H9 (cell line): Measurements from ENCODE around the gene CCNB2. TPM values are rescaled to one million over a fixed set of nuclear protein-coding genes. Genes with fewer than 3 reads are reported as not detected.

ENCODE experiments used
- DNase-seq: peaks from one replicate; pipeline ENCODE4 v3.0.0-alpha.2; 2017
- H2AFZ ChIP-seq: one replicate; pipeline ENCODE4 v1.6.1; 2013; ENCODE audit warnings: mild to moderate bottlenecking, low read length, control low read depth, moderate library complexity
- H2AK5ac ChIP-seq: 2 replicates; pipeline ENCODE4 v1.6.1; 2013; ENCODE audit warnings: low read length, control low read depth, mixed read lengths; ENCODE audit not compliant: insufficient read length
- H2BK120ac ChIP-seq: one replicate; pipeline ENCODE4 v1.6.1; 2013; ENCODE audit warnings: low read depth, mild to moderate bottlenecking, low read length, control low read depth, inconsistent platforms; ENCODE audit not compliant: poor library complexity, severe bottlenecking
- H2BK12ac ChIP-seq: 2 replicates; pipeline ENCODE4 v1.6.1; 2013; ENCODE audit warnings: low read length, control low read depth, mixed read lengths, low read depth; ENCODE audit not compliant: insufficient read length
- H2BK15ac ChIP-seq: 2 replicates; pipeline ENCODE4 v1.6.1; 2013; ENCODE audit warnings: low read depth, low read length, control low read depth
- H2BK20ac ChIP-seq: one replicate; pipeline ENCODE4 v1.6.1; 2013; ENCODE audit warnings: low read depth, mild to moderate bottlenecking, low read length, control low read depth, inconsistent platforms; ENCODE audit not compliant: poor library complexity, severe bottlenecking
- H2BK5ac ChIP-seq: 2 replicates; pipeline ENCODE4 v1.6.1; 2013; ENCODE audit warnings: low read length, control low read depth, mixed read lengths; ENCODE audit not compliant: insufficient read length
- H3K14ac ChIP-seq: 2 replicates; pipeline ENCODE4 v1.6.1; 2013; ENCODE audit warnings: low read length, control low read depth; ENCODE audit not compliant: insufficient read depth
- H3K18ac ChIP-seq: 2 replicates; pipeline ENCODE4 v1.6.1; 2013; ENCODE audit warnings: low read depth, mild to moderate bottlenecking, mixed read lengths, low read length, control low read depth; ENCODE audit not compliant: insufficient read length
- H3K23ac ChIP-seq: 2 replicates; pipeline ENCODE4 v1.6.1; 2013; ENCODE audit warnings: low read length, control low read depth, mixed read lengths, low read depth; ENCODE audit not compliant: insufficient read length
- H3K23me2 ChIP-seq: 2 replicates; pipeline ENCODE4 v1.6.1; 2013; ENCODE audit warnings: low read depth, mild to moderate bottlenecking, mixed read lengths, low read length, control low read depth; ENCODE audit not compliant: insufficient read length, poor library complexity, severe bottlenecking
- H3K27ac ChIP-seq: 2 replicates; pipeline ENCODE4 v1.5.1; 2013; ENCODE audit warnings: low read length, control low read depth, mixed read lengths, low read depth; ENCODE audit not compliant: insufficient read length
- H3K27me3 ChIP-seq: 2 replicates; pipeline ENCODE4 v1.6.1; 2013; ENCODE audit warnings: low read length, control low read depth, inconsistent platforms; ENCODE audit not compliant: insufficient read depth
- H3K4ac ChIP-seq: 2 replicates; pipeline ENCODE4 v1.6.1; 2013; ENCODE audit warnings: low read depth, mild to moderate bottlenecking, control low read depth, inconsistent platforms, low read length, moderate library complexity
- H3K4me1 ChIP-seq: 2 replicates; pipeline ENCODE4 v1.6.1; 2013; ENCODE audit warnings: low read length, control low read depth, inconsistent platforms; ENCODE audit not compliant: insufficient read depth
- H3K4me2 ChIP-seq: 2 replicates; pipeline ENCODE4 v1.6.1; 2013; ENCODE audit warnings: low read length, control low read depth, mixed read lengths; ENCODE audit not compliant: insufficient read length, insufficient read depth
- H3K56ac ChIP-seq: 2 replicates; pipeline ENCODE4 v1.6.1; 2013; ENCODE audit warnings: low read depth, mild to moderate bottlenecking, mixed read lengths, low read length, control low read depth; ENCODE audit not compliant: insufficient read length
- H3K79me1 ChIP-seq: 2 replicates; pipeline ENCODE4 v1.6.1; 2013; ENCODE audit warnings: low read depth, mild to moderate bottlenecking, moderate library complexity, low read length, control low read depth, inconsistent platforms; ENCODE audit not compliant: insufficient read depth, poor library complexity, severe bottlenecking
- H3K79me2 ChIP-seq: 2 replicates; pipeline ENCODE4 v1.6.1; 2013; ENCODE audit warnings: low read length, control low read depth, inconsistent platforms; ENCODE audit not compliant: insufficient read depth
- H3K9ac ChIP-seq: 2 replicates; pipeline ENCODE4 v1.6.1; 2013; ENCODE audit warnings: low read length, control low read depth, mixed read lengths; ENCODE audit not compliant: insufficient read length; ENCODE audit errors: extremely low read depth
- H3K9me3 ChIP-seq: one replicate; pipeline ENCODE4 v1.6.1; 2013; ENCODE audit warnings: low read depth, low read length, inconsistent platforms; ENCODE audit not compliant: control insufficient read depth
- H3T11ph ChIP-seq: one replicate; pipeline ENCODE4 v1.6.1; 2013; ENCODE audit warnings: mild to moderate bottlenecking, low read length, control low read depth, inconsistent platforms
- H4K20me1 ChIP-seq: one replicate; pipeline ENCODE4 v1.6.1; 2013; ENCODE audit not compliant: control insufficient read depth, insufficient read length, insufficient read depth
- H4K5ac ChIP-seq: 2 replicates; pipeline ENCODE4 v1.6.1; 2013; ENCODE audit warnings: low read depth, mild to moderate bottlenecking, mixed read lengths, low read length, control low read depth; ENCODE audit not compliant: insufficient read length
- H4K8ac ChIP-seq: replicated peaks from 2 replicates; pipeline ENCODE4 v1.6.1; 2013; ENCODE audit warnings: low read length, control low read depth, mixed read lengths, low read depth; ENCODE audit not compliant: insufficient read length
- H4K91ac ChIP-seq: 2 replicates; pipeline ENCODE4 v1.6.1; 2013; ENCODE audit warnings: low read depth, mild to moderate bottlenecking, moderate library complexity, mixed read lengths, low read length, control low read depth; ENCODE audit not compliant: insufficient read length
- H3K27ac Mint-ChIP-seq, 3 experiments: 2 replicates in 2 of 3; 3 replicates in 1 of 3; pipeline ENCODE4 v1.8.0; 2020 to 2021; ENCODE audit warnings: mixed read lengths in 3 of 3, mild to moderate bottlenecking in 1 of 3, moderate library complexity in 1 of 3
- H3K27me3 Mint-ChIP-seq: 2 replicates; pipeline ENCODE4 v1.8.0; 2021; ENCODE audit warnings: low read depth, mild to moderate bottlenecking, moderate library complexity, mixed read lengths
- H3K36me3 Mint-ChIP-seq, 3 experiments: 2 replicates in 2 of 3; 3 replicates in 1 of 3; pipeline ENCODE4 v1.8.0; 2020 to 2021; ENCODE audit warnings: low read depth in 3 of 3, mixed read lengths in 3 of 3; ENCODE audit not compliant: insufficient read depth in 1 of 3
- H3K4me1 Mint-ChIP-seq, 2 experiments: 2 replicates each; pipeline ENCODE4 v1.8.0; 2020; ENCODE audit warnings: mixed read lengths in 2 of 2
- H3K4me3 Mint-ChIP-seq, 2 experiments: 2 replicates in 1 of 2; 3 replicates in 1 of 2; pipeline ENCODE4 v1.8.0; 2020 to 2021; ENCODE audit warnings: mild to moderate bottlenecking in 2 of 2, mixed read lengths in 2 of 2, moderate library complexity in 1 of 2
- H3K9me3 Mint-ChIP-seq, 2 experiments: 2 replicates in 1 of 2; 3 replicates in 1 of 2; pipeline ENCODE4 v1.8.0; 2020; ENCODE audit warnings: mild to moderate bottlenecking in 2 of 2, mixed read lengths in 2 of 2, moderate library complexity in 1 of 2
- WGBS: extraction: QIAGEN DNeasy Blood & Tissue Kit; methylation state at CpG from one replicate; pipeline ENCODE4 v1.1.7; 2013; ENCODE audit warnings: missing lambda C conversion rate, low lambda C conversion rate, mixed read lengths; ENCODE audit not compliant: insufficient read length; ENCODE audit errors: extremely low coverage; 5-methylcytosine and 5-hydroxymethylcytosine counted together
- total RNA-seq: library from RNA; stranded (reverse); gene quantifications from 2 replicates; pipeline ENCODE4 v1.2.1, GENCODE V29; 2021
- TF ChIP-seq, protein P1 (sequence below): fragments of 200-600 bp; sonication (generic); conservative IDR thresholded peaks from 3 replicates; pipeline ENCODE4 v1.8.0; 2021; ENCODE audit warnings: antibody characterized with exemption, mild to moderate bottlenecking

The CCNB2 gene
- total RNA-seq, 1 experiment from 2014 or later = 122 TPM

DNA sequence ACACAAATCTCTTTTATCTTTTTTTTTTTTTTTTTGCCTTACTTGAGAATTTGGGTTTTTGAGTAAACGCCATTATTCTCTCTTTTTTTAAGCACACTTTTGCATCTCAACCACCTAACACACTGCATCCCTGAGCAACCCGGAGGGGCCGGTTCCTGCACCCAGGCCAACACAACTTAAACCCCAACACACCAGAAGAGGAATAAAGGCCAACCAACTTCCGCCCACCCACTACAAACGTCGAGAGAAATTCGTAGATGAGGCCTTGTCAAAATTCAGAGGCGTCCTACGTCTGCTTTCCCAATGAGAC is 389 bp upstream of the CCNB2 start:
- Histone ChIP-seq H3K18ac (peak overlapping the region; percentile 97), H2AK5ac (no peak overlapping the region), H2BK20ac (no peak overlapping the region), H2BK5ac (no peak overlapping the region), H3K27ac (no peak overlapping the region), H3K9ac (peak overlapping the region; percentile 77), H3K79me1 (no peaks in the 10 kb centered on the region), H3K9me3 (no peaks in the 10 kb centered on the region), H3T11ph (peak overlapping the region; percentile 38), H3K79me2 (no peaks in the 10 kb centered on the region), H3K23me2 (peaks cover 9% of the 10 kb centered on the region), H3K4ac (no peak overlapping the region; the same call in 1 of the 2 replicates), H4K5ac (no peak overlapping the region), H3K23ac (no peak overlapping the region), H2BK15ac (no peak overlapping the region), H4K91ac (no peak overlapping the region), H4K20me1 (no peaks in the 10 kb centered on the region), H3K27me3 (no peaks in the 10 kb centered on the region), H3K56ac (no peak overlapping the region), H3K14ac (peak overlapping the region; percentile 78; the same call in 1 of the 2 replicates), H2BK12ac (no peak overlapping the region), H3K4me1 (no peaks in the 10 kb centered on the region), H2AFZ (peak overlapping the region; percentile 94), H4K8ac (no peak overlapping the region), H3K4me2 (peak overlapping the region; percentile 81), H2BK120ac (no peak overlapping the region)
- Mint-ChIP-seq H3K4me1 (peaks cover 8 to 13% of the 10 kb centered on the region in 2 experiments), H3K27me3 (no peaks in the 10 kb centered on the region), H3K9me3 (no peaks in the 10 kb centered on the region), H3K27ac (peak overlapping the region; percentile 97 to 99 (median 98)), H3K4me3 (peak overlapping the region; percentile 95 to 98), H3K36me3 (peaks cover 20 to 27% (median 26%) of the 10 kb centered on the region in 3 experiments)
- DNase-seq = no peak
- TF ChIP-seq, protein P1, sequence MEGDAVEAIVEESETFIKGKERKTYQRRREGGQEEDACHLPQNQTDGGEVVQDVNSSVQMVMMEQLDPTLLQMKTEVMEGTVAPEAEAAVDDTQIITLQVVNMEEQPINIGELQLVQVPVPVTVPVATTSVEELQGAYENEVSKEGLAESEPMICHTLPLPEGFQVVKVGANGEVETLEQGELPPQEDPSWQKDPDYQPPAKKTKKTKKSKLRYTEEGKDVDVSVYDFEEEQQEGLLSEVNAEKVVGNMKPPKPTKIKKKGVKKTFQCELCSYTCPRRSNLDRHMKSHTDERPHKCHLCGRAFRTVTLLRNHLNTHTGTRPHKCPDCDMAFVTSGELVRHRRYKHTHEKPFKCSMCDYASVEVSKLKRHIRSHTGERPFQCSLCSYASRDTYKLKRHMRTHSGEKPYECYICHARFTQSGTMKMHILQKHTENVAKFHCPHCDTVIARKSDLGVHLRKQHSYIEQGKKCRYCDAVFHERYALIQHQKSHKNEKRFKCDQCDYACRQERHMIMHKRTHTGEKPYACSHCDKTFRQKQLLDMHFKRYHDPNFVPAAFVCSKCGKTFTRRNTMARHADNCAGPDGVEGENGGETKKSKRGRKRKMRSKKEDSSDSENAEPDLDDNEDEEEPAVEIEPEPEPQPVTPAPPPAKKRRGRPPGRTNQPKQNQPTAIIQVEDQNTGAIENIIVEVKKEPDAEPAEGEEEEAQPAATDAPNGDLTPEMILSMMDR = no peak
- no CpG with 5 or more reads among the region's 9 CpGs for WGBS
